Glutamatergic neuron (in vitro differentiated cells): Measurements from ENCODE around the gene TNNT1. TPM values are rescaled to one million over a fixed set of nuclear protein-coding genes. Genes with fewer than 3 reads are reported as not detected.
A peak's percentile ranks its signal among the peaks of the same experiment; 100 is the strongest.

Experiments used
- DNase-seq: peaks from one replicate; pipeline ENCODE4 v3.0.0; 2022
- H3K27ac Mint-ChIP-seq: one replicate; pipeline ENCODE4 v1.8.0; 2020; ENCODE audit warnings: mild to moderate bottlenecking, mixed read lengths, inconsistent platforms; ENCODE audit not compliant: unreplicated experiment
- H3K27me3 Mint-ChIP-seq: one replicate; pipeline ENCODE4 v1.8.0; 2020; ENCODE audit warnings: mild to moderate bottlenecking, moderate library complexity, mixed read lengths, inconsistent platforms; ENCODE audit not compliant: unreplicated experiment
- H3K36me3 Mint-ChIP-seq: one replicate; pipeline ENCODE4 v1.8.0; 2020; ENCODE audit warnings: mild to moderate bottlenecking, mixed read lengths, inconsistent platforms; ENCODE audit not compliant: unreplicated experiment
- H3K4me1 Mint-ChIP-seq: one replicate; pipeline ENCODE4 v1.8.0; 2020; ENCODE audit warnings: mild to moderate bottlenecking, low read depth, mixed read lengths, inconsistent platforms; ENCODE audit not compliant: unreplicated experiment
- H3K4me3 Mint-ChIP-seq: one replicate; pipeline ENCODE4 v1.8.0; 2020; ENCODE audit warnings: mild to moderate bottlenecking, mixed read lengths, inconsistent platforms; ENCODE audit not compliant: unreplicated experiment
- H3K9me3 Mint-ChIP-seq: one replicate; pipeline ENCODE4 v1.8.0; 2020; ENCODE audit warnings: mild to moderate bottlenecking, moderate library complexity, mixed read lengths, inconsistent platforms; ENCODE audit not compliant: unreplicated experiment
- total RNA-seq: library from RNA; stranded (reverse); fragmentation: NEBNext Ultra II Directional; extraction: Animal tissue kit (Norgen Biotek cat#: 25700); gene quantifications from one replicate; pipeline ENCODE4 v1.2.1, GENCODE V29; 2021; ENCODE audit not compliant: unreplicated experiment
- TF ChIP-seq, protein P1 (sequence below): fragments of 200-600 bp; sonication (generic); IDR thresholded peaks from one replicate; pipeline ENCODE4 v1.5.0; 2021; ENCODE audit not compliant: partially characterized antibody, unreplicated experiment

Gene TNNT1
- total RNA-seq, 1 donor from 2014 or later, result 19.3 TPM

DNA sequence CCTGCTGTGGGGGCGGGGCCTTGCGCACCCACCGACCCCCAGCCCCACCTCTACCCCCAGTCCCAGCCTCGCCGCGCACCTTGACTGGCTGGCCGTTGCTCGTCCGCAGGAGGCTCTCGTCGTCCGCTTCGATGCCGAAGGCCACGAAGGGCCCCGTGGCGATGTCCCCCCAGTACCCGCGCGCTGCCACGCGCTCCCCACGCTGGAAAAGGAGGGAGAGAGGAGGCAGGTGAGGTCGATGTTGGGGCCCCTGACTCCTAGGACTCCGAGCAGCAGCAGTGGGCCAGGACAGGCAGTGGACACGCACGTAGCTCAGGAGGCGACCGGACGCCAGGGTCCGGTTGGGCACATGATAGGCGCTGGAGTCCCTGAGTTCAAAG, 12.0 kb upstream of the TNNT1 start:
- no peak overlapping the region for H3K4me3 Mint-ChIP-seq
- H3K27ac Mint-ChIP-seq, result no peak overlapping the region
- TF ChIP-seq, protein P1, sequence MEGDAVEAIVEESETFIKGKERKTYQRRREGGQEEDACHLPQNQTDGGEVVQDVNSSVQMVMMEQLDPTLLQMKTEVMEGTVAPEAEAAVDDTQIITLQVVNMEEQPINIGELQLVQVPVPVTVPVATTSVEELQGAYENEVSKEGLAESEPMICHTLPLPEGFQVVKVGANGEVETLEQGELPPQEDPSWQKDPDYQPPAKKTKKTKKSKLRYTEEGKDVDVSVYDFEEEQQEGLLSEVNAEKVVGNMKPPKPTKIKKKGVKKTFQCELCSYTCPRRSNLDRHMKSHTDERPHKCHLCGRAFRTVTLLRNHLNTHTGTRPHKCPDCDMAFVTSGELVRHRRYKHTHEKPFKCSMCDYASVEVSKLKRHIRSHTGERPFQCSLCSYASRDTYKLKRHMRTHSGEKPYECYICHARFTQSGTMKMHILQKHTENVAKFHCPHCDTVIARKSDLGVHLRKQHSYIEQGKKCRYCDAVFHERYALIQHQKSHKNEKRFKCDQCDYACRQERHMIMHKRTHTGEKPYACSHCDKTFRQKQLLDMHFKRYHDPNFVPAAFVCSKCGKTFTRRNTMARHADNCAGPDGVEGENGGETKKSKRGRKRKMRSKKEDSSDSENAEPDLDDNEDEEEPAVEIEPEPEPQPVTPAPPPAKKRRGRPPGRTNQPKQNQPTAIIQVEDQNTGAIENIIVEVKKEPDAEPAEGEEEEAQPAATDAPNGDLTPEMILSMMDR, result no peak
- H3K27me3 Mint-ChIP-seq, result peaks cover 13% of the 10 kb centered on the region
- peaks cover 1% of the 10 kb centered on the region for H3K4me1 Mint-ChIP-seq
- H3K9me3 Mint-ChIP-seq, result peaks cover 5% of the 10 kb centered on the region
- DNase-seq, result no peak
- H3K36me3 Mint-ChIP-seq, result no peaks in the 10 kb centered on the region

DNA sequence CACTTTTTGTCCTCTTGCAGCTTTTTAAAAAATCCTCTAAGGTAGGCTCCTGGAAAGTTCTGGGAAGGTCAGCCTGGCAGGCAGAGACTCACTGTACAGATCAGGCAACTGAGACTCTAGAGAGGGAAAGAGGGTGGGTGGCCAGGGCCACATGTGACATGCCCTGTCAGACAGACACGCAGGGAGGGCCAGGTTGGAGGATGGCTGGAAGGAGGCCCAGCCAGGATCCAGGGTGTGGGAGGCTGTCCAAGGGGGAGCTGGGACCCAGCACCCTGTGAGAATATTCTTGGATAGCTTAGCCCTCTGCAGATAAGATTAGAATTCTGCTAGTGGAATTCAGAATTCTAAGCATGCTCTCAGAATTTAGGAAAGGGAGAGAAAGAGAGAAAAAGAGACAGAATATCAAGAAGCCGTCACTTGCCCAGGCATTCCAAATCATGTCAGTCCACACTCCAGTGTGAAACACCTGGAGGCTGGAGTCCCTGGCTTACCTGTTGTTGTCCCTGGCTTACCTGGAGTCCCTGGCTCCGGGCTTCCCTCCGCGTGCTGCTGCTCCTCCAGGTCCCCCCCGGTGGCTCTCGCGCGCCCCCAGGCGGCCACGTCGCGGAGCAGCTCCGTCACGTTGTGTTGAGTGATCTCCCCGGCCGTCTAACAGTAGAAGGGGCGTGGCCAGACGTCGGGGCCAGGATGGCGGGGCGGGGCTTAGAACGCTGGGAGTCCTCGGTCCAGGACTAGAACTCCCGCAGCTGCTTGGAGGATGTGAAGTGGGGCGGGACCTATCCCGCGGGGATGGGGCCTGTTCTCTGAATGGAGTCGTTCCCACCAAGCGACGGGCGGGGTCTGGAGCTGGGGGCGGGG, 11.4 kb upstream of the TNNT1 start:
- Mint-ChIP-seq H3K4me3 (no peak overlapping the region), H3K27ac (peak overlapping the region; percentile 28), H3K9me3 (peaks cover 3% of the 10 kb centered on the region), H3K27me3 (peaks cover 11% of the 10 kb centered on the region), H3K4me1 (peaks cover 1% of the 10 kb centered on the region), H3K36me3 (no peaks in the 10 kb centered on the region)
- peak; percentile 95 for DNase-seq
- TF ChIP-seq, protein P1, result peak; percentile 93

DNA sequence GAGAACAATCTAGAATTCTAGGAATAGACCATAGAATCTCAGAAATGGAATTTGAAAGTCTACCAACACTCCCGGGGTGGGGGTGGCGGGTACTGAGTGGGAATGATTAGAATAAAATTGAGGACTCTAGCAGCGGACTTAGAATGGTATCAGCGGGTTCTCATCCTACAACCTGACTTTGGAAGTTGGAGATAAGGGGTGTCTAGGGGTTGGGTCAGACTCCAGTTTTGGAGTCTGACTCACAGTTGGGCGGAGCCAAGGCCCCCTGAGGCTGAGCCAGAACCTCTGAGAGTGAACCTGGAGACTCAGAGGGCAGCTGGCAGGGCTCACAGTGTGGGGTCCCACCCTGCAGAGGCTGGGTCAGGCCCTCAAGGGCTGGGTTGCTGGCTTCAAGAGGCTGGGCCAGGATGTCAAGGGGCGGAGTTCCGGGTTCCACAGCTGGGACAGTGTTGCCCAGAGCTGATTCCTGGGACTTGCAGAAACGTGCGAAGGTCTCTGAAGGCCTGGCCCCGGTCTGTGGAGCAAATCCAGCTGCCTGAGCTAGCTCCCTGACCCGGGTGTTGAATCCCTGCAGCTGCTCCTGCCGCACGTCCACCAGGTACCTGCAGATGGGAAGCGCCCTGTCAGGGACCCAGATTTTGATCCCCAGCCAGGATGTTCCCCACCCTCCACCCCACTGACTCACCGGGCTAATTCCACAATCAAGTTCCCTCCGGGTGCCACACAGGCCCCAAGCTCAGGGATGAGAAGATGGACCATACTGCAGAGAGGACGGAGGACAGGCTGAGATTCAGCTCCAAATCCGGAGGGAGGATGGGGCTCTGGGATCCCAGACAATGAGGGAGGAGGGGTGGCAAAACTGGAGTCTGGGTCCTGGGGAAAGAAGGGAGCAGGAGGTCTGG, 10.1 kb upstream of the TNNT1 start:
- Mint-ChIP-seq H3K36me3 (no peaks in the 10 kb centered on the region), H3K27me3 (peaks cover 16% of the 10 kb centered on the region)
- DNase-seq, result no peak

DNA sequence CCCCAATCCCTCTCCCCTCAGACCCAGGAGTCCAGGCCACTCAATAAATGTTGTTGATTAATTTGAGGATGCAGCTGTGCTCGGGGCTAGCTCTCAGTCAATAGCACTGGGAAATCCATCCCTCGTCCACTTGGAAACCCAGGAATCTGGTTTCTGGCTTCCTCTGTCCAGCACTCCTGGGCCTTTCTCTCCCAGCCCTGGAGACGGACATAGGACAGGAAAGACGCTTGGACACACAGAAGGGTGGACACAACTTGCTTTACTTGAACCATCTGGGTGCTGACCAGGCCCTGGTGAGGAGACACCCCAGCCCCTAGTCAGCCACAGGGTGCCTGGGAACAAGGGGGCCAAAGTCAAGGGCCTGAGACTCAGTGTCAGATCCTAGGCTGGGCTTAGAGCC, 9.4 kb upstream of the TNNT1 start:
- Mint-ChIP-seq H3K36me3 (no peaks in the 10 kb centered on the region), H3K27ac (peak overlapping the region; percentile 38), H3K9me3 (peaks cover 8% of the 10 kb centered on the region), H3K4me3 (no peak overlapping the region), H3K27me3 (peaks cover 17% of the 10 kb centered on the region), H3K4me1 (peaks cover 1% of the 10 kb centered on the region)
- TF ChIP-seq, protein P1, result no peak
- no peak for DNase-seq

More for the DNA sequence above, 10.1 kb upstream of the TNNT1 start:
- Mint-ChIP-seq H3K4me1 (peaks cover 1% of the 10 kb centered on the region), H3K4me3 (no peak overlapping the region), H3K27ac (no peak overlapping the region), H3K9me3 (peaks cover 8% of the 10 kb centered on the region)
- TF ChIP-seq, protein P1, result no peak
